Measurements from ENCODE around the gene SLA2.
A peak's percentile ranks its signal among the peaks of the same experiment; 100 is the strongest.
"Not testable (repeated sequence)": the region's sequence is repeated elsewhere in the genome, so short reads cannot be mapped to it uniquely, and the experiment has no call there.

SLA2 gene

GRCh38 chr20:36574366-36575135 is 71.4 kb downstream of the SLA2 start:
- peak in 1 of 2 donors; percentile 24 for DNase-seq (ENCODE audit: low read depth in 2 of 2)

DNA sequence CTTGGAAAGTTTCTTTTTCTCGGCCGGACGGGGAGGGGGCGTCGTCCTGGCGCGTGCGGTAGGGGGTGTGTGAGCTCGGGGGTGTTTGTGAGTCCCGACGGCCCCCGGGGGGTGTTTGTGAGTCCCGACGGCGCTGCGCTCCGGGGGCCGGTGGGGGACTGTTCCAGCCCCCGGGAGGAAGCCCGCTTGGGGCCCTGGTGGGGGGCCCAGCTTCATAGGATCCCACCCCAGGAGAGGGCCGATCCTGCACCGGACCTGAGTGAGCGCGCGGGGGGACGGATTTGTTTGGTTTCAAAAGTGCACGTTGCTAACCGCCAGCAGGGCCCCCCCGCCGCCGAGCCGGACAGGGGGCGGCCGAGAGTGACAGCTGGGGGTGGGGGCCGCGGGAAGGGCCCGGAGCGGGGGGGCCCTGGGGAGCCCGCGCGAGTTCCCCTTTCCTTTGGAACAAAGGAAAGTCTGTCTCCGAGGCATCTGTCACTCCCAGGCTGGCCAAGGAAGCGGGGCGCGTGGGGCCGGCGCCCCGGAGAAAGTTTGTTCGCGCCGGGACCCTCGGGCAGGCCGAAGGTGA is 72.1 kb downstream of the SLA2 start:
- peak in 1 of 2 donors; percentile 5 for DNase-seq (ENCODE audit: low read depth in 2 of 2)

- peak; percentile 88 to 90 for DNase-seq (ENCODE audit: low read depth in 2 of 2)
These were observed 72.7 kb downstream of the SLA2 start, which contains the start of gene TGIF2 for GRCh38 chr20:36573103-36573797. Gene TGIF2, plus strand, starts transcription at chr20:36573597. Its CDS starts 5,178 bp downstream, at chr20:36578775.

- peak; percentile 37 to 74 for DNase-seq (ENCODE audit: low read depth in 2 of 2)
These were observed 73.3 kb downstream of the SLA2 start for GRCh38 chr20:36572701-36573102.

- DNase-seq (ENCODE audit: low read depth in 2 of 2): no peak
These were observed 74.2 kb downstream of the SLA2 start for GRCh38 chr20:36571564-36572504.

DNA sequence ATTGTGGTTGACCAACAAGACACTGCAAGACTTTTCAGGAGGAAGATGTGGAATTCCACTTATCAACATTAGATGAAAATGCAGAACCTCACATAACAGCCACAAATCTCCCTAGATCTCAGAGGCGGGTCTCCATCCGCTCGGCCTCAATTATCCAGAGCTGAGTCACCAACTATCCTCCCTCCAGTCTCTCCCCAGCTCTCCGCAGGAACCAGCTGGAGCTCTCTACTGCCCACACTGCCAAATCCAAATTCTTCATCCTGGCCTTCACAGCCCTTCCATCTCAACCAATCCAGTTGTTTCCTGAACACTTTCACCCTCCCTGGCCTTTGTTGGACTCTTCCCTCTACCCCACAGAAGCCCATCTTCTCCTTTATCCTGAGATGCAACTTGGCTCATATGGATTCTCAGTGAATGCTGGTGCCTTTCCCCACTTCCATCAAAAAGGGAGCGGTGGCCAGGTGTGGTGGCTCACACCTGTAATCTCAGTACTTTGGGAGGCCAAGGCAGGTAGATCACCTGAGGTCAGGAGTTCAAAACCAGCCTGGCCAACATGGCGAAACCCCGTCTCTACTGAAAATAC is 76.1 kb downstream of the SLA2 start:
- no peak for DNase-seq (ENCODE audit: low read depth in 2 of 2)

GRCh38 chr20:36565520-36565919 is 80.5 kb downstream of the SLA2 start:
- no peak for DNase-seq (ENCODE audit: low read depth in 2 of 2)

DNA sequence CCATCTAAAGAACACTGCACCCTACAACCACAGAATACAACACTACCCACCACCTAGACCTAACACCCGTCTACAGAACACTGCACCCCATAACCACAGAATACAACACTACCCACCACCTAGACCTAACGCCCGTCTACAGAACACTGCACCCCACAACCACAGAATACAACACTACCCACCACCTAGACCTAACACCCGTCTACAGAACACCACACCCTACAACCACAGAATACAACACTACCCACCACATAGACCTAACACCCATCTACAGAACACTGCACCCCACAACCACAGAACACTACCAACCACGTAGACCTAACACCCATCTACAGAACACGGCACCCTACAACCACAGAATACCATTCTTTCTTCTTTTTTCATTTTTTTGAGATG is 81.3 kb downstream of the SLA2 start:
- not testable (repeated sequence) for DNase-seq (ENCODE audit: low read depth in 2 of 2)

DNA sequence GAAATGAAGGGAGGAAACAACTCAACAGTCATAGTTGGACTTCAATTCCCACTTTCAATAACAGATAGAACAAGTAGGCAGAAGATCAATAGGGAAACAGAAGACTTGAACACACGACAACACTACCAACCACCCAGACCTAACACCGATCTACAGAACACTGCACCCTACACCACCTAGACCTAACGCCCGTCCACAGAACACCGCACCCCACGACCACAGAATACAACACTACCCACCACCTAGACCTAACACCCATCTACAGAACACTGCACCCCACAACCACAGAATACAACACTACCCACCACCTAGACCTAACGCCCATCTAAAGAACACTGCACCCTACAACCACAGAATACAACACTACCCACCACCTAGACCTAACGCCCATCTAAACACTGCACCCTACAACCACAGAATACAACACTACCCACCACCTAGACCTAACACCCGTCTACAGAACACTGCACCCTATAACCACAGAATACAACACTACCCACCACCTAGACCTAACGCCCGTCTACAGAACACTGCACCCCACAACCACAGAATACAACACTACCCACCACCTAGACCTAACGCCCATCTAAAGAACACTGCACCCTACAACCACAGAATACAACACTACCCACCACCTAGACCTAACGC is 81.8 kb downstream of the SLA2 start:
- DNase-seq (ENCODE audit: low read depth in 2 of 2): not testable (repeated sequence)

GRCh38 chr20:36563374-36563773 is 82.6 kb downstream of the SLA2 start:
- no peak for DNase-seq (ENCODE audit: low read depth in 2 of 2)

GRCh38 chr20:36562724-36563123 is 83.3 kb downstream of the SLA2 start:
- no peak for DNase-seq (ENCODE audit: low read depth in 2 of 2)
